ENCODE measurements around the gene KPNA6. TPM values are rescaled to one million over a fixed set of nuclear protein-coding genes. Genes with fewer than 3 reads are reported as not detected.

KPNA6 gene
- total and polyA plus RNA-seq, 10 of the 15 experiments (the other 5 are each of a cell fraction or from before 2014, with no cell fraction given): 11.1 to 55.6 (median 25.9) TPM

DNA sequence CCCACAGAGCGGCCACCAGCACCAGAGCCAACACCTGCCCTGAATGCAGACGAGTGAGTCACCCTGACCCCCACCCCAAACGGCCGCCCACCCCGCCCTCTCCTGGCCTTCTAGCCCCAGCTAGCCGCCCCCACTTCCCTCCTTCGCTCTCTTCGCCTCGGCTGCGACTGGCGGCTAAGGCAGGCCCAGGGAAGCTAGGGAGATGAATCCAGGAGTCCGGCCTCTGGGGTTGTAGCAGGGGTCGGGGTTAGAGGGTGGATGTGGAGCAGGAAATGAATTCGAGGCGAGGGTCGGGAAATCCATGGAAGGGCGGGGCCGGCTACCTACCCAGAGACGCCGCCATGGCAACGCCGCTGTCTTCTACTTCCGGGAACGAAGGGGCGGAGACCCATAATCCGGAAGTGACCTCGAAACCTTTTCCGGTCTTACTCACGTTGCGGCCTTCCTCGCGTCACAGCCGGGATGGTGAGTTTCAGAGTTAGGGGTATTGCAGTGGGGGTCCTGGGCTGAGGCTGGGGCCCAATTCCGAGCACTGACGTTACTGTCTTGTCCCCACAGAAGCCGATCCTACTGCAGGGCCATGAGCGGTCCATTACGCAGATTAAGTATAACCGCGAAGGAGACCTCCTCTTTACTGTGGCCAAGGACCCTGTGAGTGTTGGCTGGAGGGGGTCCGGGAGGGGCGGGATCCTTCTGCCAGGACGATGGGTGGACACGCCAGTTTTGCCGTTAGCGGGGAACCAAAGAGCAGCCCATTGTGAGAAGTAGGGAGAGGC lies 114.3 kb downstream of the KPNA6 start, which contains the start of the genes EIF3I and TMEM234 (continued):
- TF ChIP-seq ZBTB11 (CRISPR knock-in tag; IDR thresholded peaks at IDR 0.05) (no peak), NR2F1 (conservative IDR thresholded peaks at IDR 0.05) (peak; percentile 53; the same call in 1 of the 2 replicates), JUNB (IDR thresholded peaks at IDR 0.05) (no peak), ZNF274 (IDR thresholded peaks at IDR 0.05; ENCODE audit: insufficient read depth, insufficient read length) (no peak)

- no peaks in the 10 kb centered on the region for H3K27me3 ChIP-seq (replicated peaks in 1 of 2; ENCODE audit: control insufficient read depth in 2 of 2, insufficient read depth in 2 of 2, low read length in 1 of 2)
- SMC1A ChIA-PET (ENCODE audit: uncharacterized antibody, unreplicated experiment): interaction anchor here (0.7 to 2.5 kb wide), 11 partner anchors 18 to 187 kb away, joined by 3 to 13 read pairs (median 4); partner anchors contain the start of gene BSDC1
- CTCF ChIA-PET: interaction anchor here (1.0 to 6.0 kb wide), 7 partner anchors 8 to 176 kb away, joined by 4 to 46 read pairs (median 8); partner anchors contain the start of gene FAM167B
- peak overlapping the region; percentile 99 for H3K9ac ChIP-seq (ENCODE audit: control insufficient read depth, insufficient read depth, low read length)
- in situ Hi-C loops (cut with MboI): no loop called here
- POLR2A ChIA-PET: interaction anchor here (0.5 to 1.5 kb wide), 6 partner anchors 17 to 116 kb away, joined by 3 to 7 read pairs (median 3); partner anchors contain the start of gene KPNA6
- ATAC-seq (no peak), FAIRE-seq (no peak), DNase-seq (ENCODE audit: low read depth, low spot score) (no peak)
- intact Hi-C loops (cut with micrococcal nuclease; ENCODE audit: unreplicated experiment): no loop called here
- WGBS (ENCODE audit: insufficient coverage, insufficient replicate concordance, low lambda C conversion rate, missing lambda C conversion rate): 98% methylated on average over 3 of the region's 3 CpGs
- 0 out of 2 replicates have a peak overlapping the region, but pooled peaks have one; percentile 15 for H3K27ac ChIP-seq (ENCODE audit: control insufficient read depth, insufficient read depth)
- peak in 1 of 3 experiments; percentile 14; a peak in 1 of 6 replicates for TF ChIP-seq CTCF (IDR thresholded peaks at IDR 0.05 in 2 of 3, conservative IDR thresholded peaks at IDR 0.05 in 1 of 3; ENCODE audit: control insufficient read depth in 2 of 3, extremely low read depth in 1 of 3, insufficient read depth in 1 of 3, low read depth in 3 of 3, low read length in 3 of 3)
- TF ChIP-seq PAX8 (IDR thresholded peaks at IDR 0.05): no peak
- H3K9me3 ChIP-seq (replicated peaks; ENCODE audit: control insufficient read depth, insufficient read depth, low read length): no peaks in the 10 kb centered on the region
- H3K4me2 ChIP-seq (ENCODE audit: control insufficient read depth, insufficient read depth): peak overlapping the region; percentile 84
- H3K4me3 ChIP-seq: peak overlapping the region; percentile 89
- no peak overlapping the region for H2AFZ ChIP-seq (ENCODE audit: control insufficient read depth, low read depth, low read length)
- peaks cover 10 to 22% of the 10 kb centered on the region in 2 experiments for H3K36me3 ChIP-seq (ENCODE audit: control insufficient read depth in 2 of 2, insufficient read depth in 2 of 2, low read length in 1 of 2)
- no peaks in the 10 kb centered on the region for H4K20me1 ChIP-seq (ENCODE audit: control insufficient read depth, insufficient read depth)
- H3K4me1 ChIP-seq (ENCODE audit: control insufficient read depth, insufficient read depth, low read length): peaks cover 12% of the 10 kb centered on the region
- BruUV-seq (replicated peaks): TSS peak; percentile 64
- RAD21 ChIA-PET (ENCODE audit: unreplicated experiment): interaction anchor here (1.0 to 2.1 kb wide), 8 partner anchors 17 to 171 kb away, joined by 3 to 7 read pairs (median 4); partner anchors contain the start of genes BSDC1 and CCDC28B
- H3K79me2 ChIP-seq (ENCODE audit: control insufficient read depth, insufficient read depth, low read length): peaks cover 29% of the 10 kb centered on the region
Observed at GRCh38 chr1:32223683-32224082, 115.8 kb downstream of the KPNA6 start.
